Effector CD4-positive, alpha-beta T cell (primary cell): ENCODE results near the gene EDNRB. TPM values are rescaled to one million over a fixed set of nuclear protein-coding genes. Genes with fewer than 3 reads are reported as not detected.
"Not testable (repeated sequence)": the region's sequence is repeated elsewhere in the genome, so short reads cannot be mapped to it uniquely, and the experiment has no call there.

Experiments
- DNase-seq: peaks from one replicate; pipeline ENCODE4 v3.0.0-alpha.2; 2020
- total RNA-seq: gene quantifications from one replicate; lab custom pipeline; 2026; lab: John Stamatoyannopoulos, UW

Gene EDNRB
- total RNA-seq: not detected

DNA sequence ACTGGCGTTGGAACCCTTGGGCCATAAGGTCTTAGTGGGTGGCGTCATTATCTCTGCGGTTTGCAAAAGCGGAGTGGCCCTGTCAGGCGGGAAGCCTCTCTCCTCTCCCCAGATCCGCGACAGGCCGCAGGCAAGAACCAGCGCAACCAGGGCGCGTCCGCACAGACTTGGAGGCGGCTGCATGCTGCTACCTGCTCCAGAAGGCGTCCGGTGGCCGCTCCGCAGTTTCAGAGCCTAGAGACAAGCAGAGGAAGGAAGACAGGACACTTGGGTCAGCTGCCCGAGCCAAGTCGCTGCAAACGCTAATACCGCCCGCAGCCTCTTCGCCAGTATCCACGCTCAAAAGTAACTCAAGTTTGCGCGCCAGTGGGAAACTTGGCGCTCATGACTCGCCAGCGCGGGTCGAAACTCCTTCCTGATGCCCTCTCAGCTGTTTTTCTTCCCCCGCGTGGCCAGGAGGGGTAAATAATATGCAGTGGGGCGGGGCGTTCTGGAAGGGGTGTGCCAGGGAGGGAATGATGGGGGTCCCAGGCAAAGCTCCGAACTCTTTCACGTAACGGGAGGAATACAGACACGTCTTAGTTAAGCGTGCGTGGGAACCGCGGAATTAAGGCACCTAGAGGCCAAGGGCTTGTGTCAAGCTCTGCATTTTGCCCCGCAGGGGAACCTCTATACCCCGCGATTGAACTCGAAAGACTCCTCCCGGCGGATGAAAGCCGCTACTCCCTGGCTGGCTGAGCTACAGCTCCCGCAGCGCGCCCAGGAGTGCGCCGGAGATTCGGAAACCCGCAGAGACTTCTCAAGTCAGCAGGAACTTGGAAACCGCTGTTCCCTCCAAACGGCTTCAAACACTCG lies at the start of gene EDNRB:
Gene EDNRB (minus strand): TSS at position 441 of the 855 bp plus-strand sequence. CDS start 258 bp downstream, at position 183.
- DNase-seq: no peak

- no peak for DNase-seq
These were observed 48.0 kb upstream of the EDNRB start for GRCh38 chr13:77966671-77967070.

- no peak for DNase-seq
These were observed 34.1 kb upstream of the EDNRB start for GRCh38 chr13:77952737-77953136.

DNA sequence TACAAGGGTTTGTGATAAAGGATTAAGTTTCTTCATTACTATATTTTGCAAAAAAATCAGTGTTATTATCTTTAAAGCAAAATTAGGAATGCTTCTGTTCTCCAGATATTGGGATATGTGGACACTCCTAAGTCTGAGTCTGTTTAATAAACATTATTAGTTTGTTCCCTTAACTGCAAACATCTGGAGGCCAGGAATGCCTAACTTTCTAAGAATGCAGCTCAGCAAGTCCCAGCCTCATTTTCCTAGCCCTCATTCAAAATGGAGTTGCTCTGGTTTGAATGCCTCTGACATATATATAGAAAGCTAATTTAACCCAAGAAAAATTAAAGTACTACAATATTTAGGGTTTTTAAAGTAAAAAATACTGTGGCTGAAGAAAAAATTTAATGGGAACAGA lies 33.6 kb upstream of the EDNRB start:
- no peak for DNase-seq

GRCh38 chr13:77946522-77946921 lies 27.9 kb upstream of the EDNRB start:
- DNase-seq: no peak

GRCh38 chr13:77935063-77935462 lies 16.4 kb upstream of the EDNRB start:
- DNase-seq: not testable (repeated sequence)

DNA sequence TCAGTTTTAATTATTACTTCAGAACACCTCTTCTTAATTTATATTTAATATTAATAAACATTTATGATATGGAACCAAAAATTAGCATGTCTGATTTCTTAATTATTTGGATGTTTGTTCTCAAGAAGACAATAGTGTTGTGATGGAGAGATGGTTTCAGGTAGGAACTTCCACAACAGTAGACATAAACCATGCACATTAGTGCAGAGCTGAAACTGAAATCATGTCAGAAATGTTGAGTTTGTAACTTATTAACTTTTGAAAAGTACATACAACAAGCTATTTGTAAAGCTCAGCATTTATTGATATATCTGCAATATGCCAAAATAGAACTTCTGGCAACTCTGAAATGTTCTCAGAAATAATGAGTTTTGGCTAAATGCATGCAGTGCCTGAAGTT lies 11.8 kb upstream of the EDNRB start:
- DNase-seq: no peak

DNA sequence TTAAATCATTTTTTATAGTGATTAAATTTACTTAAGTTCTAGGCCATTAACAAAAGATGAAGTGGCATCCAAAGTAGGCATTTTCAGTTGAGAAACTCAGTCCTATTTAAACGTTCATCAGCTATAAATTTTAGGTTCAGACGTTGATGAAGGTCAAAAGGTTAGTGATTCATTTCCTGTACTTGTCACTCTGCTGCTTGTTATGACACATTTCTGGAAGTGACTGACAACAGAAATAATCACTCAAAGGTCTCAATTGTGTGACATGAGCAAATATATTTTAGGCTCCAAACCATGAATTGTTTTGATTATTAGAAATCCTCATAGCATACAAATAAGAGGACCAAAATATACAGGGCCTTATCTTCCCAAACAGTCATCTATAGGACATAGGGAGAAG lies 10.3 kb upstream of the EDNRB start:
- DNase-seq: no peak

- DNase-seq: no peak
These were observed 7.0 kb upstream of the EDNRB start for GRCh38 chr13:77925616-77926015.

DNA sequence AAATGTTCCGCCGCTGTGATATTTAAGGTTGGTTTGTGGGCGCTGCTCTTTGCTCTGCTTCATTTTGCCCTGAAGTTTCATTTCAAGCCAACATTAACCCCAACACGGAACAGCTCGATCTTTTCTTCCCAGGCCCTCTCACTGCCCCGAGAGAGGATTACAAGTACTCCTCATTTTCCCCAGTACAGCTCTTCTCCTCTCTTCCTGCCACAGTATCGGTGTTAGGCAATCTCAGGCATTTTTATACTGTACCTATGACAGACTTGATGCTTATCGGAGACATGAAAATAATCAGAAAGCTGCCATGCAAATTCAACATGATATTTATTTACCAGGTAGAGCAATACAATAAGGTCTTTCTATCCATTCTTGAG lies 1.3 kb upstream of the EDNRB start:
- DNase-seq: no peak

GRCh38 chr13:77919246-77919920 lies 752 bp upstream of the EDNRB start:
- no peak for DNase-seq

DNA sequence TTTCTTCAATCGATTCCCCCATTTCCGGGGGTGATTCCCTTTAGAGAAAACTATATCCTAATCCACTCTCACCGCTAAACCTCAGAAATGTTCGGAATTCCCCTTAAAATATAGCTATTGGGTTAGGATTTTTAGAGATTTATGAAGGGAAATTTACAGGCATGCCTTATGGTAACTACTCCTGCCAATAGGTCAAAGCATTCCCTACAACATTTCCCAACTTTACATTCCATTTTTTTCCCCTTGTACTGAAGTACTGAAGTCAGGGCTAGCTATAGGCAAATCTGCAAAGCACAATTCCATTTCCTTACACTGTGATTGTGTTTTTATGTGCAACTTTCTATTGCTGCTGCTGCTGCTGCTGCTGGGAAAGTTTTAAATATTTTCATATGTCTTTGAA lies 2.1 kb downstream of the EDNRB start:
- DNase-seq: no peak

DNA sequence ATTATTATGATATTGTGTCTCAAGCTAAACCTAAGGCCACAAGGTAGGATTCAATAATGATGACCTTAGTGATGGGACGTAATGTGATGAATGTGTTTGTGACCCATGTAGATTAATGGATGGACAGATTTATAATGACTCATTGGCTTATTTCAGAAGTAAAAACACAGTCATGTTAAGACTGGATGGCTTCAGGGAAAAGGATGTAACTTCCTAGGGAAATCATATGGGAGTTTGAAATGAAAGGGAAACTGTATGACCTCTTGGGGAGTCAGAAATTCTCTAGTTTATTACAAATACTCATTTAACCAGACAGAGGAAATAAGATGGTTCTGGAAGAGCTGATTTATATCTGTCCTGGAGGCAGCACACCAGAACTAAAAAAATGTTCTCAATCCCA lies 2.9 kb downstream of the EDNRB start:
- DNase-seq: no peak

DNA sequence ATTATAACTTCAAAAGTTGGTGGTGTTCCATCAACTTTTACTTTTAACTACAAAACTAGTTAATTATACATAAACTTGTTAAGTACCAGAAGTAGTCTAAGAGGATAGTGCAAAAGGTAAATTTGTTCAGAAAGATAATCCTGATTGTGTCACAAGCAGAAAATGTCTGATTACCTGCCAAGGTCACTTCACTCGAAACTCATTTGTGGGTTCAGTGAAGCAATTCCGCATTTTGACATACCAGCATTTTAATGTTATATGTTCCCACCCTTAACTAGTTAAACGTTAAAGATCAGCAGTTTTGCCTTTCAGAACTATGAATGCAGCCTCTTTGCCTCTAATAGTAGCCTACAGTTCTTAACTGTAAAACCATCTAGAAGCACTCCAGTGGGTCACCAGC lies 5.6 kb downstream of the EDNRB start:
- no peak for DNase-seq

GRCh38 chr13:77911751-77912150 lies 6.9 kb downstream of the EDNRB start:
- DNase-seq: no peak

DNA sequence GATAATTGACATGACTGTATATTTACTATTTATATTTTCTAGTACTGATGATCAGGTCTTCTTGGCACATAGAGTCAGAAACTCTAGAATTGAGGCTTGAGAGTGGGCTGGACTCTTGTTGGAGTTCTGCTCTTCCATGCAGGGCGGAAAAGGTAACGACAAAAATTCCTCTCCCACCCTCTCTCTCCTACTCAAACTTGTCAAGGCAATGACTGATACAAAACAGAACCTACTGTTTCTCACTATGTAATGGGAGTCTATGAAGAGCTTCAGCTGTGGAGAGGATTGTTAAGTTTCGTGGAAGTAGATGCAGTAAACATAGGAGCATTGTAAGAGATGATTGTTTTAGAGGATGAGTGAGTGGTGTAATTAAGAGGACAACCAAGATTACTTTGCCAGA lies 8.8 kb downstream of the EDNRB start:
- DNase-seq: no peak

GRCh38 chr13:77908531-77908930 lies 10.1 kb downstream of the EDNRB start:
- DNase-seq: no peak

DNA sequence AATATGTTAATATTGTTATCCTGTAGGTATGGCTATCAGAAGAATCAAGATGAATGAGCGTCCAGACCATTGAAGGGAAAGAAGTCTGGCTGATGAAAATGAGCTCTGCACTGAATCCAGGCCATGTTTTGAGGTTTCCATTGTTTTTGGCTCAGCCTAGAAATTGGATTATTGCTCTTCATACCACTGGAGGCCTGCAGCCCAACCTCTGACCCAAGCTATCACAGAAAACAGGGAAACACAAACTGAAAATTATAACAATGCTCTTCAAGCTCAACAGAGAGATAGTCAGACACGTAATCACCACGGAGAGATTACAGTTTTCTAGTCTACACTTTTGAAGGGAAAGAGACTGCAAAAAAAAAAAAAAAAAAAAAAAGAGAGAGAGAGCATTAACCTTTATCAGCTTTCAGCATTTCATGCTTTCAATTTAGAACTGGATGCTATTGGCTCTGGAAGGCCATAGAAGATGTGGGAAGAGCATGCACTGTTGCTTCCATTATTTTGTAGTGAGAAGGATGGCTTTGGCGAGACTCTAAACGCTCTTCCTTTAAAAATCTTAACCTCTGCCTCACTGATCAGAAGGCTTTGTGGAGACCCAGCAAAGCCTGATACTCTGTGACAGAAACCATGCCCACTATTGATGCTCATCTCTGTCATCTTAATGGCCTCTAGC lies 10.8 kb downstream of the EDNRB start:
- DNase-seq: no peak

GRCh38 chr13:77904031-77904430 lies 14.6 kb downstream of the EDNRB start:
- no peak for DNase-seq

DNA sequence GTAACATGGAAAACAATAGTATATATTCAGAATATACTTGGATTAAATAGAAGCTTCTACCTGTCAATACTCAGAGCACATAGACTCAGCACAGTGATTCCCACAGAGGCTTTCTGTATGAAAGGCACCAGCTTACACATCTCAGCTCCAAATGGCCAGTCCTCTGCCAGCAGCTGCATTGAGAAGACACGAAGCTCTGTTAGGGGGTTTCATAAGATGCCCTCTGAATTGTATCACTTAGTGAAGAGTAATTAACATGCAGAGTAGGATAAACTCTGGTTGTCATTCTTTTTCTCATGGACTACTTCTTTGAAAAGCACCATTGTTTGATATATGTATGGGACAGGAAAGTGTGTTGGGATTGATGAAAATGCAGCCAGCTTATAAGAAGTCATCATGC lies 15.2 kb downstream of the EDNRB start:
- DNase-seq: no peak

GRCh38 chr13:77902319-77902963 lies 16.2 kb downstream of the EDNRB start:
- no peak for DNase-seq

- DNase-seq: no peak
These were observed 20.5 kb downstream of the EDNRB start for GRCh38 chr13:77898097-77898496.

DNA sequence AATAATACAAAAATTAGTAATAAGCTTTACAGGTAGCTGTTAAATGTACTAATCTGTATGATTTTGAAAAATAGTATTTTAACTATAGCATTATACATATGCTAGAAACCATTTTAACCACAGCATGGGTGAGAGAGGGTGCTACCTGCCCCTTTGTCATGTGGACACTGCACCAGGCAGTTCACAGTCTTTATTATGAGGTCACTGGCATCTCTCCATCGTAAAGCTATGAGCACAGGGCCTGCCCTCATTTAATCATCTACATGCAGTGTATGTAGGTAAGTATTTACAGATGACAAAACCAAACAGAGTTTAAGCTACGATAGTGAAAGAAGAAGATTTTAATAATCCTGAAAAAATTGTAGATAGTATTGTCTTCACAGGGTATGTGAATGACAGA lies 21.7 kb downstream of the EDNRB start:
- no peak for DNase-seq
